Activated naive CD8-positive, alpha-beta T cell treated with anti-CD3 and anti-CD28 coated beads, Interleukin-2, amount 10 ng/mL, durations not matched to agents 7 days and 5 days (primary cell): ENCODE measurements around the gene PRDX6. TPM values are rescaled to one million over a fixed set of nuclear protein-coding genes. Genes with fewer than 3 reads are reported as not detected.
A peak's percentile ranks its signal among the peaks of the same experiment; 100 is the strongest.
"Not testable (repeated sequence)": the region's sequence is repeated elsewhere in the genome, so short reads cannot be mapped to it uniquely, and the experiment has no call there.

Source experiments
- ATAC-seq: fragments of 150-1000 bp; cut with Tn5 transposase; one replicate; pipeline ENCODE4 v1.10.0; 2021; ENCODE audit warnings: low read depth, moderate library complexity
- POLR2A ChIA-PET: fragments of 350-600 bp; sonication (Branson Sonifier 250); formaldehyde crosslinking; loops from one replicate; lab custom pipeline; 2021; ENCODE audit warnings: antibody characterized with exemption; lab: Charles Lee
- DNase-seq: peaks from one replicate; pipeline ENCODE4 v3.0.0; 2021
- H3K27ac Mint-ChIP-seq: one replicate; pipeline ENCODE4 v1.8.0; 2022; ENCODE audit warnings: mild to moderate bottlenecking, mixed read lengths
- H3K27me3 Mint-ChIP-seq: one replicate; pipeline ENCODE4 v1.8.0; 2022; ENCODE audit warnings: mild to moderate bottlenecking, moderate library complexity, mixed read lengths
- H3K36me3 Mint-ChIP-seq: one replicate; pipeline ENCODE4 v1.8.0; 2021; ENCODE audit warnings: mild to moderate bottlenecking, mixed read lengths
- H3K4me1 Mint-ChIP-seq: one replicate; pipeline ENCODE4 v1.8.0; 2021; ENCODE audit warnings: mixed read lengths
- H3K4me3 Mint-ChIP-seq: one replicate; pipeline ENCODE4 v1.8.0; 2022; ENCODE audit warnings: mild to moderate bottlenecking, moderate library complexity, mixed read lengths
- H3K9me3 Mint-ChIP-seq: one replicate; pipeline ENCODE4 v1.8.0; 2021; ENCODE audit warnings: mixed read lengths
- total RNA-seq, 2 experiments: library from RNA; stranded (reverse); gene quantifications; one replicate each; pipeline ENCODE4 v1.2.3, GENCODE V29; 2021

Gene PRDX6
- total RNA-seq, 2 experiments from 2014 or later: 136 to 137 TPM

DNA sequence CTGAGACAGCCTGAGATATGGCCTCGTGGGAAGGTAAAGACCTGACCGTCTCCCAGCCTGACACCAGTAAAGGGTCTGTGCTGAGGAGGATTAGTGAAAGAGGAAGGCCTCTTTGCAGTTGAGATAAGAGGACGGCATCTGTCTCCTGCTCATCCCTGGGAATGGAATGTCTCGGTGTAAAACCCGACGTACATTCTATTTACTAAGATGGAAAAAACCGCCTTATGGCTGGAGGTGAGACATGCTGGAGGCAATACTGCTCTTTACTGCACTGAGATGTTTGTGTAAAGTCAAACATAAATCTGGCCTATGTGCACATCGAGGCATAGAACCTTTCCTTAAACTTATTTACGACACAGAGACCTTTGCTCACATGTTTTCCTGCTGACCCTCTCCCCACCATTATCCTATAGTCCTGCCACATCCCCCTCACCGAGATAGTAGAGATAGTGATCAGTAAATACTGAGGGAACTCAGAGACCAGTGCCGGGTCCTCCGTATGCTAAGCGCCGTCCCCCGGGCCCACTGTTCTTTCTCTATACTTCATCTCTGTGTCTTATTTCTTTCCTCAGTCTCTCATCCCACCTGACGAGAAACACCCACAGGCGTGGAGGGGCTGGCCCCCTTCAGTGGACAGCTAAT, 2.2 kb upstream of the PRDX6 start:
- H3K27ac Mint-ChIP-seq, DNase-seq, H3K27me3 Mint-ChIP-seq, ATAC-seq: not testable (repeated sequence)
- H3K36me3 Mint-ChIP-seq: peaks cover 55% of the 10 kb centered on the region
- peak overlapping the region; percentile 45 for H3K4me3 Mint-ChIP-seq
- peaks cover 16% of the 10 kb centered on the region for H3K9me3 Mint-ChIP-seq
- POLR2A ChIA-PET: interaction anchor here (4.4 kb wide), 1 partner anchor 240 kb away, joined by 27 read pairs; the partner anchor contains the start of gene KLHL20
- H3K4me1 Mint-ChIP-seq: peaks cover 44% of the 10 kb centered on the region

DNA sequence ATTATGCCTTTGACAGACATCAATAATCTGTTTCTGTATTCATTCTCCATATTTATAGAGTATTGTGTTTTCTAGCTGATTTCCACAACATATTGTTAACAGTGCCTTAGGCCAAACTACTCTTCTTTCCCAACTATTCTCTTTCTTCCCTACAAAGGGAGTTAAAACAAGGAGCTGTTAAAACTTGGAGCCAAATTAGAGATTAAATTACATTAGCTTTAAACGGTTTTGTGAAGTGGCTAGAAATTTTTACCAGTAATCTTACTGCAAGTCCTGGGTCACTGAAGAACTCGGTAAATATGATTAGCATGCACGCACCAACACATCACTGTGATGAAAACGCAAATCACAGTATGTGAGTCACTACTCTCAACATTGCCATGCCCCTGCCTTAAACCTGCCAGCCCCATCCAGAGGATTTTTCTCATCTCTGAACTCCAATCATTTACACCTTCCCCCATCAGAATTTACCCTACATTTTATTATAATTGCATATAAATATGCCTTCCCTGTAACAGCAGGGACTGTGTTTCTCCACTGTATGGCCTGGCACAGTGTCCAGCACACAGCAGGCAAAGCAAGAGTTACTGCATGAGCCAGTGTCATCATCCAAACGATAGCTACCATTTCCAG, 1.5 kb upstream of the PRDX6 start:
- H3K4me3 Mint-ChIP-seq: peak overlapping the region; percentile 92
- DNase-seq: no peak
- ATAC-seq: no peak

GRCh38 chr1:173476197-173476664, 904 bp upstream of the PRDX6 start:
- H3K4me1 Mint-ChIP-seq: peaks cover 48% of the 10 kb centered on the region
- peak overlapping the region; percentile 94 for H3K27ac Mint-ChIP-seq
- peak overlapping the region; percentile 92 for H3K4me3 Mint-ChIP-seq
- peaks cover 8% of the 10 kb centered on the region for H3K9me3 Mint-ChIP-seq
- POLR2A ChIA-PET: interaction anchor here (0.5 to 4.4 kb wide), 13 partner anchors 21 to 1523 kb away, joined by 3 to 27 read pairs (median 7); partner anchors contain the start of genes CENPL, DARS2, GAS5 and KLHL20
- H3K27me3 Mint-ChIP-seq: no peaks in the 10 kb centered on the region
- no peak for ATAC-seq
- peaks cover 51% of the 10 kb centered on the region for H3K36me3 Mint-ChIP-seq
- no peak for DNase-seq

More for the DNA sequence above, 1.5 kb upstream of the PRDX6 start:
- POLR2A ChIA-PET: interaction anchor here (0.6 to 4.4 kb wide), 8 partner anchors 20 to 548 kb away, joined by 3 to 27 read pairs (median 11); partner anchors contain the start of genes CENPL, DARS2 and KLHL20
- Mint-ChIP-seq H3K9me3 (peaks cover 12% of the 10 kb centered on the region), H3K27me3 (no peaks in the 10 kb centered on the region), H3K36me3 (peaks cover 53% of the 10 kb centered on the region), H3K4me1 (peaks cover 48% of the 10 kb centered on the region), H3K27ac (peak overlapping the region; percentile 52)

DNA sequence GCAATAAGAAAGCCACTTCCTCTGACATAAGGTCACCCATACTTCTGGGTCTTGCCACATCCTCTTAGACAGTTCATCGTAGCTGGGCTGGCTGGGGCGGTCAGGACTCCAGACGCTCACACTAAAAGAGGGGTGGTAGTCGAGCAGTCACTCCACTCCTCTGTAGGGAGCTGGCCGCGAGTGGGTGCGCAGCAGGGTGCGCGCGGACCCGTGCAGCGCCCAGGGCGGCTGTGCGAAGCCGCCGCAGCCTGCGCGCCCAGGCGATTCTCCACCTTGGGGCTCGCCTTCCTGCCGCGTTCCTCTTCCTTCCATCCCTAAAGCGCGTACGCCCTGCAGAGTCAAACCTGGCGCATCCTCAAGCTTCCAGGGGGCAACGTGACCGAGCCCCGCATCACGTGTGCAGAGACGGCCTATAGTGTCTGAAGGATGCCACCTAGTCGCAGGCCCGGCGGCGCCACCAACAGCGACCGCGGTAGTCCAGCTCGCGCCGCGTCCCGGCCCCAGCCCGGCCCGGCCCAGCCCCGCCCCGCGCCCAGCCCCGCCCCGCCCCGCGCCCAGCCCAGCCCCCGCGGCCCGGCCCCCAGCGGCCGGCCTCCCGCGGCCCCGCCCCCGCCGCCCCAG, 360 bp upstream of the PRDX6 start:
- peaks cover 52% of the 10 kb centered on the region for H3K36me3 Mint-ChIP-seq
- peaks cover 50% of the 10 kb centered on the region for H3K4me1 Mint-ChIP-seq
- ATAC-seq (peak; percentile 82), DNase-seq (peak; percentile 80)
- POLR2A ChIA-PET: interaction anchor here (0.5 to 4.4 kb wide), 16 partner anchors 22 to 1523 kb away, joined by 3 to 27 read pairs (median 4); partner anchors contain the start of genes CENPL, DARS2, GAS5 and KLHL20
- peak overlapping the region; percentile 94 for H3K27ac Mint-ChIP-seq
- H3K4me3 Mint-ChIP-seq: peak overlapping the region; percentile 94
- H3K27me3 Mint-ChIP-seq: no peaks in the 10 kb centered on the region
- peaks cover 4% of the 10 kb centered on the region for H3K9me3 Mint-ChIP-seq

GRCh38 chr1:173478094-173478674, 1.0 kb downstream of the PRDX6 start:
- DNase-seq (no peak), ATAC-seq (no peak)
- Mint-ChIP-seq H3K27me3 (no peaks in the 10 kb centered on the region), H3K4me1 (peaks cover 53% of the 10 kb centered on the region), H3K36me3 (peaks cover 48% of the 10 kb centered on the region), H3K9me3 (no peaks in the 10 kb centered on the region), H3K4me3 (peak overlapping the region; percentile 94), H3K27ac (peak overlapping the region; percentile 84)
- POLR2A ChIA-PET: interaction anchor here (0.9 to 4.4 kb wide), 12 partner anchors 9 to 390 kb away, joined by 3 to 27 read pairs (median 4); partner anchors contain the start of genes CENPL, DARS2, KLHL20 and ZBTB37

GRCh38 chr1:173479649-173480048, 2.5 kb downstream of the PRDX6 start:
- POLR2A ChIA-PET: no interaction called here

GRCh38 chr1:173481195-173481772, 4.1 kb downstream of the PRDX6 start:
- no peak for ATAC-seq
- Mint-ChIP-seq H3K36me3 (peaks cover 47% of the 10 kb centered on the region), H3K27me3 (no peaks in the 10 kb centered on the region), H3K4me1 (peaks cover 29% of the 10 kb centered on the region), H3K4me3 (no peak overlapping the region), H3K27ac (no peak overlapping the region), H3K9me3 (no peaks in the 10 kb centered on the region)
- DNase-seq: no peak
- POLR2A ChIA-PET: no interaction called here

More at GRCh38 chr1:173479649-173480048, 2.5 kb downstream of the PRDX6 start:
- ATAC-seq (no peak), DNase-seq (no peak)
- no peaks in the 10 kb centered on the region for H3K27me3 Mint-ChIP-seq
- peak overlapping the region; percentile 6 for H3K4me3 Mint-ChIP-seq
- H3K36me3 Mint-ChIP-seq: peaks cover 42% of the 10 kb centered on the region
- H3K4me1 Mint-ChIP-seq: peaks cover 42% of the 10 kb centered on the region
- H3K9me3 Mint-ChIP-seq: no peaks in the 10 kb centered on the region
- H3K27ac Mint-ChIP-seq: no peak overlapping the region

DNA sequence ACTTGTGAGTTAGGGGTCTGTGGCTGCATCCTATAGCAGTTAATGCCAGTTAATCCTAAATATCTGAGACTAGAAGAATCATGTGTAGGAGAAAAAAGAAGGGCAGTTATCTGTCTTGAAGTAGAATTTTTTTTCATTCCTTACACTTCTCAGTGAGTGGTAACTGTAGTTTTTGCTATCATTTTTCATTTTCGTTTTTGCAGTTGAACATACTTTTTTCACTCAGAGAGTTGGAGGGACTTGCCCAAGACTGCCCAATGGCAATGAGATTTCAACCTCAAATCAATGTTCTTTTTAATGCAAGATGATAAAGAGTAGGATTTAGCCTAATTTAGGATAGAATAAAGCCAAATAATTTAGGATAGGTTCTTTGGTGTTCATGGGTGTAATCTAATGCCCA, 5.5 kb downstream of the PRDX6 start:
- Mint-ChIP-seq H3K36me3 (peaks cover 56% of the 10 kb centered on the region), H3K9me3 (no peaks in the 10 kb centered on the region), H3K4me1 (peaks cover 29% of the 10 kb centered on the region), H3K27ac (no peak overlapping the region), H3K27me3 (no peaks in the 10 kb centered on the region), H3K4me3 (no peak overlapping the region)
- POLR2A ChIA-PET: no interaction called here
- ATAC-seq (no peak), DNase-seq (no peak)

DNA sequence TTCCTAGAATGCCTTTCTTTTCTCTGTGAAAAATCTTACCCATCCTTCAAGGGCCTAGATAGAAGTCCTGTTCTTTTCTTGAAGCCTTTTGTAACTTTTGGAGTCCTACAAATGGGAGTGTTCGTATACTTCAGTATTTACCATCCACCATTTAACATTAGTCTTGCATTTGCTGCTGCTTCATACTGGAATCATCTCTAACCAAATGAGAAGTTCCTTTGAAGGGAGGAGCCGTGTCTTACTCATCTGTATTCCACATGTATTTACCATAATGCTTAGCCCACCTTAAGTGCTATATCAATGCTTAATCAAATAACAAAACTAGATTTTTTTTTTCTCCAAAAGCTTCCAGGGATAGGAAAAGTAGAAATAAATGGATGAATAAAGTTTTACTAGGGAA, 7.1 kb downstream of the PRDX6 start:
- no peak for DNase-seq
- no peak overlapping the region for H3K4me3 Mint-ChIP-seq
- peaks cover 16% of the 10 kb centered on the region for H3K4me1 Mint-ChIP-seq
- POLR2A ChIA-PET: no interaction called here
- H3K36me3 Mint-ChIP-seq: peaks cover 64% of the 10 kb centered on the region
- H3K9me3 Mint-ChIP-seq: no peaks in the 10 kb centered on the region
- ATAC-seq: no peak
- H3K27me3 Mint-ChIP-seq: no peaks in the 10 kb centered on the region
- no peak overlapping the region for H3K27ac Mint-ChIP-seq

GRCh38 chr1:173485401-173485800, 8.3 kb downstream of the PRDX6 start:
- DNase-seq (no peak), ATAC-seq (no peak)
- POLR2A ChIA-PET: no interaction called here
- Mint-ChIP-seq H3K36me3 (peaks cover 60% of the 10 kb centered on the region), H3K4me3 (no peak overlapping the region), H3K27me3 (no peaks in the 10 kb centered on the region), H3K27ac (no peak overlapping the region), H3K9me3 (no peaks in the 10 kb centered on the region), H3K4me1 (peaks cover 7% of the 10 kb centered on the region)

DNA sequence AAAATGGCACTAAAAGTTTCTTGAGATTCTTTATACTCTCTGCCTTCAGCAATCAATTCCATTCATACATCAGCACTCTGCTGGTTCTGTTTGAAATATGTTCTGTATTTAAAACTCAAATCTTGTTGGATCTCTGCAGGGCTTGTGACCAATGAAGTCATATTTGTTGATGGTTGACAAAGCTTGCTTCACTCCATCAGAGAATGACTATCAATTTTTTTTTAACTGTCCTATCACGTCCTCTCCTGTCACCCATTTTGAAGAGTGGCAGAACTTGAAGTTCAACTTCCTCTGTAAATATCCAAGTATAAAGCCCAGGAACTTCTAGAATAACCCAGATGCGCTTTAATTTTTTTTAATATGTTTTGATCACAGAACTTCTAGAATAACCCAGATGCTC, 10.9 kb downstream of the PRDX6 start:
- DNase-seq: no peak

DNA sequence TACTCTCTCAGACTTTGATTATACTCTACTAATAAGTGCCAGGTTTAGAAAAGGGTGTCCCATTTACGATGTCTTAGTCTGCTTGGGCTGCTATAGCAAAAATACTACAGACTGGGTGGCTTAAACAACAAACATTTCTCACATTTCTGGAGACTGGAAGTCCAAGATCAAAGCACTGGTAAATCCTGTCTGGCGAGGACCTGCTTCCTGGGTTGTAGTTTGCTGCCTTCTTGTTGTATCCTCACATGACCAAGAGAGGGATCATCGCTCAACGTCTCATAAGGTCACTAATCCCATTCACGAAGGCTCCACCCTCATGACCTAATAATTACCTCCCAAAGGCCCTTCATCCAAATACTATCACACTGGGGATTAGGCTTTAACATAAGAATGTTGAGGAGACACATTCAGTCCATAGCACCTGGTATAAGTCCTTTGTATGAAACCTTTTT, 12.0 kb downstream of the PRDX6 start:
- Mint-ChIP-seq H3K9me3 (peaks cover 4% of the 10 kb centered on the region), H3K4me1 (peaks cover 5% of the 10 kb centered on the region), H3K27ac (no peak overlapping the region), H3K27me3 (no peaks in the 10 kb centered on the region), H3K36me3 (peaks cover 39% of the 10 kb centered on the region), H3K4me3 (no peak overlapping the region)
- DNase-seq (no peak), ATAC-seq (no peak)
- POLR2A ChIA-PET: no interaction called here

More for the DNA sequence above, 10.9 kb downstream of the PRDX6 start:
- no peaks in the 10 kb centered on the region for H3K9me3 Mint-ChIP-seq
- H3K4me3 Mint-ChIP-seq: no peak overlapping the region
- peaks cover 43% of the 10 kb centered on the region for H3K36me3 Mint-ChIP-seq
- H3K4me1 Mint-ChIP-seq: peaks cover 5% of the 10 kb centered on the region
- H3K27ac Mint-ChIP-seq: no peak overlapping the region
- no peaks in the 10 kb centered on the region for H3K27me3 Mint-ChIP-seq
- POLR2A ChIA-PET: interaction anchor here (0.6 to 1.7 kb wide), 2 partner anchors 10 to 225 kb away, joined by 4 to 5 read pairs; no protein-coding TSS in a partner anchor
- no peak for ATAC-seq
